ENCODE data around the gene OTP. TPM values are rescaled to one million over a fixed set of nuclear protein-coding genes. Genes with fewer than 3 reads are reported as not detected.

OTP gene
- total and polyA plus RNA-seq, 10 of the 15 experiments (the other 5 are each of a cell fraction or from before 2014, with no cell fraction given), result 0.31 to 8.8 (median 2.4) TPM

GRCh38 chr5:77641963-77642737 is 3.6 kb upstream of the OTP start:
- in situ Hi-C loops (cut with MboI), result no loop called here
- no peak overlapping the region for H2AFZ ChIP-seq (ENCODE audit: control insufficient read depth, low read depth, low read length)
- intact Hi-C loops (cut with micrococcal nuclease; ENCODE audit: unreplicated experiment), result loop anchor here (10.0 kb wide), 1 partner anchor 333 kb away; no protein-coding TSS in a partner anchor
- ChIA-PET SMC1A (ENCODE audit: uncharacterized antibody, unreplicated experiment) (interaction anchor here (1.0 kb wide), 1 partner anchor 83 kb away, joined by 3 read pairs; no protein-coding TSS in a partner anchor), POLR2A (no interaction called here), CTCF (interaction anchor here (0.5 to 0.6 kb wide), 2 partner anchors 59 to 83 kb away, joined by 4 read pairs; no protein-coding TSS in a partner anchor), RAD21 (ENCODE audit: unreplicated experiment) (no interaction called here)
- no TSS peak for BruUV-seq (replicated peaks)
- peaks cover 7% of the 10 kb centered on the region for H3K9me3 ChIP-seq (replicated peaks; ENCODE audit: control insufficient read depth, insufficient read depth, low read length)
- H4K20me1 ChIP-seq (ENCODE audit: control insufficient read depth, insufficient read depth), result no peaks in the 10 kb centered on the region
- ATAC-seq (no peak), FAIRE-seq (no peak), DNase-seq (ENCODE audit: low read depth, low spot score) (no peak)
- H3K4me3 ChIP-seq, result no peak overlapping the region
- WGBS (ENCODE audit: insufficient coverage, insufficient replicate concordance, low lambda C conversion rate, missing lambda C conversion rate), result 32% methylated on average over 19 of the region's 19 CpGs
- TF ChIP-seq E4F1 (IDR thresholded peaks at IDR 0.05; ENCODE audit: borderline replicate concordance, partially characterized antibody) (no peak), CREB1 (IDR thresholded peaks at IDR 0.05; ENCODE audit: low read depth) (no peak), CHD2 (IDR thresholded peaks at IDR 0.05; ENCODE audit: borderline replicate concordance, low read depth, low read length) (no peak), FOXM1 (IDR thresholded peaks at IDR 0.05; ENCODE audit: low read depth, low read length) (no peak), RBBP5 (conservative IDR thresholded peaks at IDR 0.05) (no peak)
- no peak overlapping the region for H3K9ac ChIP-seq (ENCODE audit: control insufficient read depth, insufficient read depth, low read length)
- H3K36me3 ChIP-seq (ENCODE audit: control insufficient read depth in 2 of 2, insufficient read depth in 2 of 2, low read length in 1 of 2), result no peaks in the 10 kb centered on the region
- H3K27me3 ChIP-seq (replicated peaks in 1 of 2; ENCODE audit: control insufficient read depth in 2 of 2, insufficient read depth in 2 of 2, low read length in 1 of 2), result peaks cover 6 to 43% of the 10 kb centered on the region in 2 experiments
- no peaks in the 10 kb centered on the region for H3K4me1 ChIP-seq (ENCODE audit: control insufficient read depth, insufficient read depth, low read length)
- no peaks in the 10 kb centered on the region for H3K79me2 ChIP-seq (ENCODE audit: control insufficient read depth, insufficient read depth, low read length)
- no peak overlapping the region for H3K4me2 ChIP-seq (ENCODE audit: control insufficient read depth, insufficient read depth)
- no peak overlapping the region for H3K27ac ChIP-seq (ENCODE audit: control insufficient read depth, insufficient read depth)
